WTC11 (cell line): ENCODE results near the gene ROPN1L. TPM values are rescaled to one million over a fixed set of nuclear protein-coding genes. Genes with fewer than 3 reads are reported as not detected.

Experiments used
- ATAC-seq: fragments of 200-7000 bp; cut with Tn5 transposase; 2 replicates; pipeline ENCODE4 v1.10.0; 2021; ENCODE audit warnings: mild to moderate bottlenecking, moderate library complexity
- CTCF ChIA-PET: fragments of 300-600 bp; sonication (Branson Sonifier 250); formaldehyde crosslinking; loops from one replicate; lab custom pipeline; 2021; ENCODE audit warnings: antibody characterized with exemption; lab: Charles Lee
- POLR2A ChIA-PET: fragments of 350-600 bp; sonication (Branson Sonifier 250); formaldehyde crosslinking; loops from one replicate; lab custom pipeline; 2021; ENCODE audit warnings: antibody characterized with exemption; lab: Charles Lee
- DNase-seq: peaks from one replicate; pipeline ENCODE4 v3.0.0; 2021; ENCODE audit warnings: low spot score
- H3K27ac Mint-ChIP-seq: 2 replicates; pipeline ENCODE4 v1.8.0; 2021; ENCODE audit warnings: mixed read lengths
- H3K27me3 Mint-ChIP-seq: 2 replicates; pipeline ENCODE4 v1.8.0; 2021; ENCODE audit warnings: low read depth, mild to moderate bottlenecking, moderate library complexity, mixed read lengths
- H3K36me3 Mint-ChIP-seq: 2 replicates; pipeline ENCODE4 v1.8.0; 2021; ENCODE audit warnings: mixed read lengths
- H3K4me1 Mint-ChIP-seq: 2 replicates; pipeline ENCODE4 v1.8.0; 2022; ENCODE audit warnings: mixed read lengths
- H3K4me3 Mint-ChIP-seq: 2 replicates; pipeline ENCODE4 v1.8.0; 2021; ENCODE audit warnings: mild to moderate bottlenecking, moderate library complexity, mixed read lengths
- H3K9me3 Mint-ChIP-seq: 2 replicates; pipeline ENCODE4 v1.8.0; 2021; ENCODE audit warnings: mixed read lengths
- AFF4 ChIP-seq: sonication (generic); formaldehyde crosslinking; IDR thresholded peaks from 2 replicates; pipeline ENCODE4 v1.8.1; 2023; ENCODE audit warnings: mild to moderate bottlenecking, missing genetic modification reagents, borderline replicate concordance
- ATF1 ChIP-seq: sonication (generic); formaldehyde crosslinking; IDR thresholded peaks from 2 replicates; pipeline ENCODE4 v1.8.1; 2023; ENCODE audit warnings: mild to moderate bottlenecking, moderate library complexity, missing genetic modification reagents
- CDX4 ChIP-seq: fragments of 250-450 bp; sonication (Bioruptor Pico); IDR thresholded peaks from 2 replicates; pipeline ENCODE4 v1.9.0; 2021; ENCODE audit warnings: moderate library complexity, mild to moderate bottlenecking, inconsistent platforms, borderline replicate concordance
- CREM ChIP-seq: sonication (generic); formaldehyde crosslinking; IDR thresholded peaks from 2 replicates; pipeline ENCODE4 v1.8.1; 2022; ENCODE audit warnings: mild to moderate bottlenecking, missing genetic modification reagents, moderate library complexity
- E2F1 ChIP-seq: sonication (generic); formaldehyde crosslinking; IDR thresholded peaks from 2 replicates; pipeline ENCODE4 v1.8.0; 2022; ENCODE audit warnings: mild to moderate bottlenecking, missing genetic modification reagents
- ETV6 ChIP-seq: sonication (generic); formaldehyde crosslinking; IDR thresholded peaks from 2 replicates; pipeline ENCODE4 v1.8.1; 2022; ENCODE audit warnings: mild to moderate bottlenecking, missing genetic modification reagents
- FOXP1 ChIP-seq: sonication (generic); formaldehyde crosslinking; IDR thresholded peaks from 2 replicates; pipeline ENCODE4 v1.8.0; 2022; ENCODE audit warnings: missing genetic modification reagents, mild to moderate bottlenecking, moderate library complexity, borderline replicate concordance
- GRHL2 ChIP-seq: fragments of 250-450 bp; sonication (Bioruptor Pico); IDR thresholded peaks from 2 replicates; pipeline ENCODE4 v1.8.0; 2022; ENCODE audit warnings: mild to moderate bottlenecking, moderate library complexity; ENCODE audit not compliant: insufficient replicate concordance, severe bottlenecking
- NR3C1 ChIP-seq: sonication (generic); formaldehyde crosslinking; conservative IDR thresholded peaks from 2 replicates; pipeline ENCODE4 v1.8.1; 2023; ENCODE audit warnings: low read depth, mild to moderate bottlenecking, missing genetic modification reagents
- PRRX2 ChIP-seq: fragments of 250-450 bp; sonication (Bioruptor Pico); IDR thresholded peaks from 2 replicates; pipeline ENCODE4 v1.8.0; 2021; ENCODE audit warnings: mild to moderate bottlenecking
- STAT6 ChIP-seq: sonication (generic); formaldehyde crosslinking; conservative IDR thresholded peaks from 2 replicates; pipeline ENCODE4 v1.8.1; 2023; ENCODE audit warnings: mild to moderate bottlenecking, low read depth, missing genetic modification reagents, moderate library complexity
- TCF7 ChIP-seq: sonication (generic); formaldehyde crosslinking; IDR thresholded peaks from 2 replicates; pipeline ENCODE4 v1.8.0; 2022; ENCODE audit warnings: mild to moderate bottlenecking, low read depth, missing genetic modification reagents, moderate library complexity
- TEAD1 ChIP-seq: sonication (generic); formaldehyde crosslinking; IDR thresholded peaks from 2 replicates; pipeline ENCODE4 v1.8.0; 2022; ENCODE audit warnings: mild to moderate bottlenecking, missing genetic modification reagents
- TEAD4 ChIP-seq: sonication (generic); formaldehyde crosslinking; IDR thresholded peaks from 2 replicates; pipeline ENCODE4 v1.8.0; 2022; ENCODE audit warnings: mild to moderate bottlenecking, missing genetic modification reagents
- ZNF219 ChIP-seq: sonication (generic); formaldehyde crosslinking; IDR thresholded peaks from 2 replicates; pipeline ENCODE4 v1.8.0; 2023; ENCODE audit warnings: missing genetic modification reagents, mild to moderate bottlenecking, borderline replicate concordance
- ZNF396 ChIP-seq: fragments of 250-450 bp; sonication (Bioruptor Pico); IDR thresholded peaks from 2 replicates; pipeline ENCODE4 v1.8.0; 2021; ENCODE audit warnings: mild to moderate bottlenecking, moderate library complexity, borderline replicate concordance
- ZNF423 ChIP-seq: fragments of 250-450 bp; sonication (Bioruptor Pico); IDR thresholded peaks from 2 replicates; pipeline ENCODE4 v2.1.2; 2022; ENCODE audit warnings: mild to moderate bottlenecking, moderate library complexity
- total RNA-seq: library from RNA; stranded (reverse); gene quantifications from 3 replicates; pipeline ENCODE4 v1.2.3, GENCODE V29; 2021
- TF ChIP-seq, protein P1 (sequence below): sonication (generic); formaldehyde crosslinking; IDR thresholded peaks from 2 replicates; pipeline ENCODE4 v1.8.0; 2023; ENCODE audit warnings: mild to moderate bottlenecking, missing genetic modification reagents
- TF ChIP-seq, protein P2 (sequence below): sonication (generic); formaldehyde crosslinking; IDR thresholded peaks from 2 replicates; pipeline ENCODE4 v1.8.0; 2022; ENCODE audit warnings: missing genetic modification reagents

Gene ROPN1L
- total RNA-seq, 1 experiment from 2014 or later: not detected

- TF ChIP-seq E2F1 (CRISPR knock-in tag): no peak
- no peak for TF ChIP-seq TEAD4 (CRISPR knock-in tag)
- TF ChIP-seq ATF1 (CRISPR knock-in tag): no peak
- TF ChIP-seq, protein P1, sequence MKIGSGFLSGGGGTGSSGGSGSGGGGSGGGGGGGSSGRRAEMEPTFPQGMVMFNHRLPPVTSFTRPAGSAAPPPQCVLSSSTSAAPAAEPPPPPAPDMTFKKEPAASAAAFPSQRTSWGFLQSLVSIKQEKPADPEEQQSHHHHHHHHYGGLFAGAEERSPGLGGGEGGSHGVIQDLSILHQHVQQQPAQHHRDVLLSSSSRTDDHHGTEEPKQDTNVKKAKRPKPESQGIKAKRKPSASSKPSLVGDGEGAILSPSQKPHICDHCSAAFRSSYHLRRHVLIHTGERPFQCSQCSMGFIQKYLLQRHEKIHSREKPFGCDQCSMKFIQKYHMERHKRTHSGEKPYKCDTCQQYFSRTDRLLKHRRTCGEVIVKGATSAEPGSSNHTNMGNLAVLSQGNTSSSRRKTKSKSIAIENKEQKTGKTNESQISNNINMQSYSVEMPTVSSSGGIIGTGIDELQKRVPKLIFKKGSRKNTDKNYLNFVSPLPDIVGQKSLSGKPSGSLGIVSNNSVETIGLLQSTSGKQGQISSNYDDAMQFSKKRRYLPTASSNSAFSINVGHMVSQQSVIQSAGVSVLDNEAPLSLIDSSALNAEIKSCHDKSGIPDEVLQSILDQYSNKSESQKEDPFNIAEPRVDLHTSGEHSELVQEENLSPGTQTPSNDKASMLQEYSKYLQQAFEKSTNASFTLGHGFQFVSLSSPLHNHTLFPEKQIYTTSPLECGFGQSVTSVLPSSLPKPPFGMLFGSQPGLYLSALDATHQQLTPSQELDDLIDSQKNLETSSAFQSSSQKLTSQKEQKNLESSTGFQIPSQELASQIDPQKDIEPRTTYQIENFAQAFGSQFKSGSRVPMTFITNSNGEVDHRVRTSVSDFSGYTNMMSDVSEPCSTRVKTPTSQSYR (CRISPR knock-in tag): no peak
- no peak for TF ChIP-seq TCF7 (CRISPR knock-in tag)
- no peak for TF ChIP-seq CREM (CRISPR knock-in tag)
- no peak for TF ChIP-seq NR3C1 (CRISPR knock-in tag)
- TF ChIP-seq STAT6 (CRISPR knock-in tag): no peak
Measured at GRCh38 chr5:10489810-10490426, 48.2 kb downstream of the ROPN1L start (continued).

DNA sequence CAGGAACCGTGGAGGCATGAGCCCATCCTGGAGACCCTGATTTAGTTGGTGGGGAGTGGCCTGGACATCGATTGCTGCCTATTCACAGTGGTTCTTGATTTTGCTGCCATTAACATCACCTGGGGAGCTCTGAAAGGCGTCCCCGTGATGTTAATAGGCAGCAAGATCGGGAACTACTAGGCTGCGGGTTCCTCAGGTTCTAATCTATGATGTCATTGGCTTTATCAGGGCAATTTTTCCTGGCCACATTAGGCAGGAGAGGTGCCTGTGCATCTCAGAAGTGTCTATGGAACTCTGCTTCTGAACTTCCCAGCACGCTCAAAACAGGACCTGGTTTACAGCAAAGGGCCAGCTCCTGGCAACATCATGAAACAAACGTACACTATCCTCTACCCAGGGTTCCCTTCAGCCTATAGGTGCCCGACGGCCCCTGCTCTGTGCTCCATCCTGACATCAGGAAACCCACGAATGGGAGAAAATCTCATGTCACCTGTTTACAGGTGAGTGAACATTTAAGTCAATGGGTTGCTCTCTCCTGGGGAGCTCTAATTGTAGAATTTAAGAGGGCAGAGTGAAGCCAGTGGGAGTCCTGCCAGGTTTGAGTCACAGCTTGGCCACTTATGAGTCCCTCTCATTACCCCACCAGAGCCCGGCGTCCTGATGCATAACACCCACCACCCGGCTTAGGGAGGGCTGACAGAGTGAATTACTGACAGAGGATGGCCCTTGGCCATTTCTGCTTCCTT lies 49.4 kb downstream of the ROPN1L start:
- H3K4me1 Mint-ChIP-seq: peaks cover 11% of the 10 kb centered on the region
- ChIA-PET CTCF (interaction anchor here (0.8 to 3.1 kb wide), 4 partner anchors 7 to 136 kb away, joined by 3 to 19 read pairs (median 9); no protein-coding TSS in a partner anchor), POLR2A (no interaction called here)
- ATAC-seq (no peak), DNase-seq (no peak)
- peaks cover 29% of the 10 kb centered on the region for H3K9me3 Mint-ChIP-seq
- H3K4me3 Mint-ChIP-seq: no peak overlapping the region
- no peak overlapping the region for H3K27ac Mint-ChIP-seq
- no peaks in the 10 kb centered on the region for H3K27me3 Mint-ChIP-seq
- H3K36me3 Mint-ChIP-seq: peaks cover 16% of the 10 kb centered on the region
- TF ChIP-seq, protein P2, sequence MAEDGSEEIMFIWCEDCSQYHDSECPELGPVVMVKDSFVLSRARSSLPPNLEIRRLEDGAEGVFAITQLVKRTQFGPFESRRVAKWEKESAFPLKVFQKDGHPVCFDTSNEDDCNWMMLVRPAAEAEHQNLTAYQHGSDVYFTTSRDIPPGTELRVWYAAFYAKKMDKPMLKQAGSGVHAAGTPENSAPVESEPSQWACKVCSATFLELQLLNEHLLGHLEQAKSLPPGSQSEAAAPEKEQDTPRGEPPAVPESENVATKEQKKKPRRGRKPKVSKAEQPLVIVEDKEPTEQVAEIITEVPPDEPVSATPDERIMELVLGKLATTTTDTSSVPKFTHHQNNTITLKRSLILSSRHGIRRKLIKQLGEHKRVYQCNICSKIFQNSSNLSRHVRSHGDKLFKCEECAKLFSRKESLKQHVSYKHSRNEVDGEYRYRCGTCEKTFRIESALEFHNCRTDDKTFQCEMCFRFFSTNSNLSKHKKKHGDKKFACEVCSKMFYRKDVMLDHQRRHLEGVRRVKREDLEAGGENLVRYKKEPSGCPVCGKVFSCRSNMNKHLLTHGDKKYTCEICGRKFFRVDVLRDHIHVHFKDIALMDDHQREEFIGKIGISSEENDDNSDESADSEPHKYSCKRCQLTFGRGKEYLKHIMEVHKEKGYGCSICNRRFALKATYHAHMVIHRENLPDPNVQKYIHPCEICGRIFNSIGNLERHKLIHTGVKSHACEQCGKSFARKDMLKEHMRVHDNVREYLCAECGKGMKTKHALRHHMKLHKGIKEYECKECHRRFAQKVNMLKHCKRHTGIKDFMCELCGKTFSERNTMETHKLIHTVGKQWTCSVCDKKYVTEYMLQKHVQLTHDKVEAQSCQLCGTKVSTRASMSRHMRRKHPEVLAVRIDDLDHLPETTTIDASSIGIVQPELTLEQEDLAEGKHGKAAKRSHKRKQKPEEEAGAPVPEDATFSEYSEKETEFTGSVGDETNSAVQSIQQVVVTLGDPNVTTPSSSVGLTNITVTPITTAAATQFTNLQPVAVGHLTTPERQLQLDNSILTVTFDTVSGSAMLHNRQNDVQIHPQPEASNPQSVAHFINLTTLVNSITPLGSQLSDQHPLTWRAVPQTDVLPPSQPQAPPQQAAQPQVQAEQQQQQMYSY (CRISPR knock-in tag): no peak
- TF ChIP-seq ZNF219: no peak
- no peak for TF ChIP-seq GRHL2 (CRISPR knock-in tag)
- TF ChIP-seq ZNF423 (CRISPR knock-in tag): no peak
- TF ChIP-seq ZNF396 (CRISPR knock-in tag): no peak
- TF ChIP-seq ETV6: no peak
- no peak for TF ChIP-seq AFF4
- TF ChIP-seq PRRX2 (CRISPR knock-in tag): no peak
- no peak for TF ChIP-seq CDX4 (CRISPR knock-in tag)
- no peak for TF ChIP-seq TEAD1 (CRISPR knock-in tag)
- no peak for TF ChIP-seq FOXP1 (CRISPR knock-in tag)
